Superior temporal gyrus (tissue), 1 donor: ENCODE measurements around the gene CPAMD8.
"Not testable (repeated sequence)": the region's sequence is repeated elsewhere in the genome, so short reads cannot be mapped to it uniquely, and the experiment has no call there.

ENCODE experiments used
- DNase-seq: peaks from one replicate; pipeline ENCODE4 v3.0.0-alpha.2; 2016; ENCODE audit errors: extremely low spot score

Gene CPAMD8

GRCh38 chr19:17041976-17042375 lies 15.4 kb upstream of the CPAMD8 start:
- DNase-seq: no peak

GRCh38 chr19:17037966-17038500 lies 11.4 kb upstream of the CPAMD8 start:
- DNase-seq: no peak

- no peak for DNase-seq
Observed at GRCh38 chr19:17037184-17037583, 10.6 kb upstream of the CPAMD8 start.

GRCh38 chr19:17036640-17037039 lies 10.0 kb upstream of the CPAMD8 start:
- no peak for DNase-seq

- DNase-seq: no peak
Observed at GRCh38 chr19:17035842-17036424, 9.3 kb upstream of the CPAMD8 start.

- DNase-seq: no peak
Observed at GRCh38 chr19:17031741-17032140, 5.1 kb upstream of the CPAMD8 start.

GRCh38 chr19:17027535-17027975 lies 945 bp upstream of the CPAMD8 start:
- no peak for DNase-seq

- DNase-seq: no peak
Observed at GRCh38 chr19:17025991-17026658, 485 bp downstream of the CPAMD8 start.

GRCh38 chr19:17025361-17025760 lies 1.2 kb downstream of the CPAMD8 start:
- DNase-seq: no peak

GRCh38 chr19:17024941-17025340 lies 1.7 kb downstream of the CPAMD8 start:
- DNase-seq: not testable (repeated sequence)

GRCh38 chr19:17023805-17024204 lies 2.8 kb downstream of the CPAMD8 start:
- DNase-seq: no peak

- DNase-seq: no peak
Observed at GRCh38 chr19:17022738-17023137, 3.9 kb downstream of the CPAMD8 start.

- no peak for DNase-seq
Observed at GRCh38 chr19:17021793-17022590, 4.6 kb downstream of the CPAMD8 start.

GRCh38 chr19:17021328-17021727 lies 5.3 kb downstream of the CPAMD8 start:
- no peak for DNase-seq

- no peak for DNase-seq
Observed at GRCh38 chr19:17020823-17021222, 5.8 kb downstream of the CPAMD8 start.

GRCh38 chr19:17020385-17020784 lies 6.2 kb downstream of the CPAMD8 start:
- peak; percentile 16 for DNase-seq

GRCh38 chr19:17014212-17014861 lies 12.3 kb downstream of the CPAMD8 start:
- DNase-seq: not testable (repeated sequence)

GRCh38 chr19:17011485-17011884 lies 15.1 kb downstream of the CPAMD8 start:
- no peak for DNase-seq

- no peak for DNase-seq
Observed at GRCh38 chr19:17006579-17006978, 20.0 kb downstream of the CPAMD8 start.

- DNase-seq: no peak
Observed at GRCh38 chr19:17005000-17005399, 21.6 kb downstream of the CPAMD8 start.

GRCh38 chr19:17004386-17004785 lies 22.2 kb downstream of the CPAMD8 start:
- no peak for DNase-seq

- DNase-seq: no peak
Observed at GRCh38 chr19:17002455-17002854, 24.2 kb downstream of the CPAMD8 start.
